GM12878 (cell line): ENCODE results near the gene AHR. TPM values are rescaled to one million over a fixed set of nuclear protein-coding genes. Genes with fewer than 3 reads are reported as not detected.

Source experiments
- ATAC-seq: fragments of 200-7000 bp; cut with Tn5 transposase; 3 replicates; pipeline ENCODE4 v1.9.1; 2020; ENCODE audit warnings: mild to moderate bottlenecking, moderate library complexity
- BruUV-seq: library from RNA; stranded (reverse); fragments of 400-500 nt; replicated peaks from 2 replicates; lab custom pipeline; 2021; lab: Mats Ljungman, UMichigan
- CTCF ChIA-PET: fragments of 300-600 bp; sonication (Branson Sonifier 250); formaldehyde crosslinking; extraction: SDS; loops from one replicate; lab custom pipeline; 2021; ENCODE audit warnings: inconsistent platforms; lab: Yijun Ruan, JAX
- POLR2A ChIA-PET: fragments of 350-600 bp; formaldehyde crosslinking; extraction: SDS; loops from one replicate; lab custom pipeline; 2021; ENCODE audit warnings: inconsistent platforms; lab: Charles Lee
- RAD21 ChIA-PET: fragments of 300-600 bp; sonication (Branson Sonifier 250); formaldehyde crosslinking; loops from one replicate; lab custom pipeline; 2023; ENCODE audit warnings: antibody characterized with exemption; ENCODE audit not compliant: unreplicated experiment; lab: Charles Lee
- SMC1A ChIA-PET: fragments of 300-600 bp; sonication (Branson Sonifier 250); formaldehyde crosslinking; loops from one replicate; lab custom pipeline; 2023; ENCODE audit not compliant: unreplicated experiment, uncharacterized antibody; lab: Charles Lee
- DNase-seq: peaks from one replicate; pipeline ENCODE4 v3.0.0-alpha.2; 2011; ENCODE audit warnings: low read depth, low spot score
- FAIRE-seq: peaks from 3 replicates; lab custom pipeline; 2011; peaks lifted over from hg19 to GRCh38; lab: Jason Lieb, UNC
- H2AFZ ChIP-seq: 2 replicates; pipeline ENCODE4 v1.6.0; 2011; ENCODE audit warnings: low read depth, low read length, control low read depth; ENCODE audit not compliant: control insufficient read depth
- H3K27ac ChIP-seq: 2 replicates; pipeline ENCODE4 v1.5.1; 2011; ENCODE audit warnings: control low read depth; ENCODE audit not compliant: control insufficient read depth, insufficient read depth
- H3K27me3 ChIP-seq, 2 experiments: replicated peaks in 1 of 2; 2 replicates each; pipeline versions ENCODE4 v1.6.0 to v1.6.1; 2011; ENCODE audit warnings: low read length in 1 of 2; ENCODE audit not compliant: control insufficient read depth in 2 of 2, insufficient read depth in 2 of 2
- H3K36me3 ChIP-seq, 2 experiments: 2 replicates each; pipeline ENCODE4 v1.5.1; 2011; ENCODE audit warnings: low read length in 1 of 2; ENCODE audit not compliant: control insufficient read depth in 2 of 2, insufficient read depth in 2 of 2
- H3K4me1 ChIP-seq: 2 replicates; pipeline ENCODE4 v1.6.1; 2011; ENCODE audit warnings: mild to moderate bottlenecking, low read length, moderate library complexity, mixed read lengths; ENCODE audit not compliant: control insufficient read depth, insufficient read depth
- H3K4me2 ChIP-seq: 2 replicates; pipeline ENCODE4 v1.6.0; 2011; ENCODE audit warnings: control low read depth; ENCODE audit not compliant: control insufficient read depth, insufficient read depth
- H3K4me3 ChIP-seq: fragments of 200-600 bp; sonication (generic); 2 replicates; pipeline ENCODE4 v1.5.1; 2016
- H3K79me2 ChIP-seq: 2 replicates; pipeline ENCODE4 v1.6.0; 2011; ENCODE audit warnings: low read length; ENCODE audit not compliant: control insufficient read depth, insufficient read depth
- H3K9ac ChIP-seq: 2 replicates; pipeline ENCODE4 v1.8.0; 2011; ENCODE audit warnings: low read length, control low read depth, mixed read lengths; ENCODE audit not compliant: control insufficient read depth, insufficient read depth
- H3K9me3 ChIP-seq: replicated peaks from 3 replicates; pipeline ENCODE4 v1.5.1; 2011; ENCODE audit warnings: mild to moderate bottlenecking, low read length; ENCODE audit not compliant: control insufficient read depth, insufficient read depth
- H4K20me1 ChIP-seq: 2 replicates; pipeline ENCODE4 v1.6.0; 2011; ENCODE audit not compliant: control insufficient read depth, insufficient read depth
- ATF3 ChIP-seq: IDR thresholded peaks from 2 replicates; pipeline ENCODE4 v1.6.1; 2011; ENCODE audit warnings: low read depth, mild to moderate bottlenecking, low read length, moderate library complexity, borderline replicate concordance; ENCODE audit errors: extremely low read depth
- ATF7 ChIP-seq: fragments of 450-650 bp; IDR thresholded peaks from 2 replicates; pipeline ENCODE4 v1.6.1; 2016; ENCODE audit warnings: low read depth, mild to moderate bottlenecking
- BRCA1 ChIP-seq: IDR thresholded peaks from 2 replicates; pipeline ENCODE4 v1.6.1; 2011; ENCODE audit warnings: low read depth, low read length, improper control_type of control experiment
- CHD2 ChIP-seq: IDR thresholded peaks from 2 replicates; pipeline ENCODE4 v1.6.1; 2011; ENCODE audit warnings: low read depth, low read length, improper control_type of control experiment, borderline replicate concordance
- CREM ChIP-seq: IDR thresholded peaks from 2 replicates; pipeline ENCODE4 v1.6.1; 2014; ENCODE audit warnings: antibody characterized with exemption, low read depth
- FOXK2 ChIP-seq: fragments of 450-650 bp; IDR thresholded peaks from 2 replicates; pipeline ENCODE4 v1.6.1; 2017; ENCODE audit warnings: mild to moderate bottlenecking, moderate library complexity
- HCFC1 ChIP-seq: fragments of 150-350 bp; IDR thresholded peaks from 2 replicates; pipeline ENCODE4 v1.6.1; 2014; ENCODE audit warnings: low read length
- KAT2A ChIP-seq: conservative IDR thresholded peaks from 2 replicates; pipeline ENCODE4 v1.6.1; 2011; ENCODE audit warnings: low read depth, low read length; ENCODE audit not compliant: control insufficient read depth
- LARP7 ChIP-seq: fragments of 450-650 bp; IDR thresholded peaks from 2 replicates; pipeline ENCODE4 v1.6.1; 2017; ENCODE audit warnings: mild to moderate bottlenecking
- RB1 ChIP-seq: fragments of 450-650 bp; formaldehyde crosslinking; IDR thresholded peaks from 2 replicates; pipeline ENCODE4 v1.6.1; 2017; ENCODE audit warnings: mild to moderate bottlenecking, borderline replicate concordance
- TAF1 ChIP-seq: IDR thresholded peaks from 2 replicates; pipeline ENCODE4 v1.6.1; 2011; ENCODE audit warnings: mild to moderate bottlenecking, low read depth, low read length, borderline replicate concordance
- ZNF24 ChIP-seq: fragments of 450-650 bp; IDR thresholded peaks from 2 replicates; pipeline ENCODE4 v1.6.1; 2017; ENCODE audit warnings: antibody characterized with exemption, mild to moderate bottlenecking
- WGBS: methylation state at CpG from one replicate; pipeline ENCODE4 v1.1.6; 2016; ENCODE audit warnings: low lambda C conversion rate; ENCODE audit not compliant: insufficient replicate concordance, insufficient coverage; ENCODE audit errors: missing lambda C conversion rate; 5-methylcytosine and 5-hydroxymethylcytosine counted together
- in situ Hi-C: fragments of 300-500 bp; cut with MboI; formaldehyde crosslinking; loops from 9 replicates; pipeline ENCODE4 v1.14.3; 2018; ENCODE audit warnings: mixed read lengths
- intact Hi-C: fragments of 100-400 bp; cut with micrococcal nuclease; formaldehyde crosslinking; loops from one replicate; pipeline ENCODE4 v1.14.2; 2022; ENCODE audit not compliant: unreplicated experiment
- polyA plus RNA-seq, 11 experiments: library from polyadenylated mRNA; depleted of rRNA in 4 of 11; unstranded in 6 of 11; stranded (reverse) in 5 of 11; fragments of >200 nt; fragmentation: Nextera tagmentation in 4 of 11; fragmentation: Illumina TruSeq in 1 of 11; extraction: Ambion mirVana in 4 of 11; extraction: Trizol in 1 of 11; gene quantifications; 1 replicate in 1 of 11; 2 replicates in 10 of 11; pipeline versions ENCODE4 v1.2.1 to v1.2.3, GENCODE V29; 2011 to 2016; ENCODE audit warnings: inconsistent platforms in 2 of 11, missing spikeins in 2 of 11, low read depth in 1 of 11
- total RNA-seq, 4 experiments: library from RNA; depleted of rRNA in 3 of 4; stranded (reverse); fragments of >200 nt in 3 of 4; fragmentation: Illumina TruSeq in 1 of 4; extraction: Trizol in 1 of 4; gene quantifications; 2 replicates each; pipeline versions ENCODE4 v1.2.1 to v1.2.3, GENCODE V29; 2013 to 2021

AHR gene
- total and polyA plus RNA-seq, 10 of the 15 experiments (the other 5 are each of a cell fraction or from before 2014, with no cell fraction given) = 1.7 to 16.9 (median 4.5) TPM

DNA sequence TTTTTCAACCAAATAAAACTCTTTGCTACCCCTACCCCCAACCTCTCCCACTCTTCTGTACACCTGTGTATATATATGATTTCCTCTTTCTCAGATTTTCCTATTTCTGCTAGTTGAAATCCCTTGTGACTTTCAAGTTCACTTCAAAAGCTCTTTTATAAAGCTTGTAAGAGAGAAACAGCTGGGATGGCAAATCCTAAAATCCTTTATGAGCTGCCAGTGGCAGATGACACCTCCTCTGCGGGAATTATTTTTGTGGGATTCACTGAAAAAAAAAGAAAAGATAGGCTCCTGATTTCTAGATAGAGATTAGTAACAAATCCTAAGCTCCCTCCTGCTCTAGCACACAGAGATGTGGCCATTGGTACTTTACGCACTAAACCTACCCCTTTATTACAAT, 92.9 kb downstream of the AHR start:
- TF ChIP-seq RB1 (no peak), CREM (no peak), LARP7 (no peak), ATF3 (no peak), BRCA1 (no peak), TAF1 (no peak), FOXK2 (no peak), CHD2 (no peak), ZNF24 (no peak), HCFC1 (no peak), KAT2A (no peak), ATF7 (no peak)
- ChIA-PET POLR2A (no interaction called here), CTCF (interaction anchor here (0.8 kb wide), 1 partner anchor 28 kb away, joined by 4 read pairs; no protein-coding TSS in a partner anchor), RAD21 (no interaction called here), SMC1A (interaction anchor here (1.0 to 2.4 kb wide), 4 partner anchors 12 to 39 kb away, joined by 3 to 10 read pairs (median 4); no protein-coding TSS in a partner anchor)
- peaks cover 3% of the 10 kb centered on the region for H3K9me3 ChIP-seq
- intact Hi-C loops (no loop called here), in situ Hi-C loops (no loop called here)
- no peaks in the 10 kb centered on the region for H3K27me3 ChIP-seq
- H3K79me2 ChIP-seq = no peaks in the 10 kb centered on the region
- BruUV-seq = no TSS peak
- DNase-seq (no peak), ATAC-seq (no peak), FAIRE-seq (no peak)
- no peak overlapping the region for H3K4me2 ChIP-seq
- 43% methylated on average over 2 of the region's 2 CpGs for WGBS
- no peaks in the 10 kb centered on the region for H3K4me1 ChIP-seq
- H3K27ac ChIP-seq = no peak overlapping the region
- no peaks in the 10 kb centered on the region for H3K36me3 ChIP-seq
- no peak overlapping the region for H3K4me3 ChIP-seq
- H4K20me1 ChIP-seq = no peaks in the 10 kb centered on the region
- H3K9ac ChIP-seq = no peak overlapping the region
- H2AFZ ChIP-seq = no peak overlapping the region
